ENCODE results near the gene METAP1D.

DNA sequence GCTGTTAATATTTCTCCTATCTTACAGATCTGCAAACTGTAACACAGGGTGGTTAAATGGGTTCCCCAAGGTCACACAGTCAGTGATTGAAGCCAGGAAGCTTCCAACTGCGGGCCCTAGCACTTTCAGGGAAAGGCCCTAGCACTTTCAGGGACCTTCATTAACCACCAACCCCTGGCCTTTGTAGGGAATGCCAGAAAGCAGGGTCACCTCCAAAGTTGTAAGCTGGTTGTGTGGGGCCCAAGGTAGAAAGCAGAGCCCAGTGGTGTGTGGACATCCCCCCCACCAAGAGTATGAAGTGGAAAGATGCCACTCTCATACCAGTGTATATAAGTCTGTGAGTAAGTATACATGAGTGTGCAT is 98.5 kb downstream of the METAP1D start:
- TF ChIP-seq POLR2A (IDR thresholded peaks at IDR 0.05) (no peak), POLR2AphosphoS5 (IDR thresholded peaks at IDR 0.05) (no peak)
- TF ChIP-seq, protein P1, sequence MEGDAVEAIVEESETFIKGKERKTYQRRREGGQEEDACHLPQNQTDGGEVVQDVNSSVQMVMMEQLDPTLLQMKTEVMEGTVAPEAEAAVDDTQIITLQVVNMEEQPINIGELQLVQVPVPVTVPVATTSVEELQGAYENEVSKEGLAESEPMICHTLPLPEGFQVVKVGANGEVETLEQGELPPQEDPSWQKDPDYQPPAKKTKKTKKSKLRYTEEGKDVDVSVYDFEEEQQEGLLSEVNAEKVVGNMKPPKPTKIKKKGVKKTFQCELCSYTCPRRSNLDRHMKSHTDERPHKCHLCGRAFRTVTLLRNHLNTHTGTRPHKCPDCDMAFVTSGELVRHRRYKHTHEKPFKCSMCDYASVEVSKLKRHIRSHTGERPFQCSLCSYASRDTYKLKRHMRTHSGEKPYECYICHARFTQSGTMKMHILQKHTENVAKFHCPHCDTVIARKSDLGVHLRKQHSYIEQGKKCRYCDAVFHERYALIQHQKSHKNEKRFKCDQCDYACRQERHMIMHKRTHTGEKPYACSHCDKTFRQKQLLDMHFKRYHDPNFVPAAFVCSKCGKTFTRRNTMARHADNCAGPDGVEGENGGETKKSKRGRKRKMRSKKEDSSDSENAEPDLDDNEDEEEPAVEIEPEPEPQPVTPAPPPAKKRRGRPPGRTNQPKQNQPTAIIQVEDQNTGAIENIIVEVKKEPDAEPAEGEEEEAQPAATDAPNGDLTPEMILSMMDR (IDR thresholded peaks at IDR 0.05): no peak
